Measurements from ENCODE around the gene CCL4.
"Not testable (repeated sequence)": the region's sequence is repeated elsewhere in the genome, so short reads cannot be mapped to it uniquely, and the experiment has no call there.

The CCL4 gene

GRCh38 chr17:36094746-36095145, 8.9 kb upstream of the CCL4 start:
- Mint-ChIP-seq H3K9me3 (no peaks in the 10 kb centered on the region), H3K27ac (no peak overlapping the region), H3K4me1 (ENCODE audit: low read depth) (peaks cover 63% of the 10 kb centered on the region), H3K27me3 (peaks cover 18% of the 10 kb centered on the region), H3K36me3 (ENCODE audit: low read depth) (no peaks in the 10 kb centered on the region), H3K4me3 (no peak overlapping the region)
- no peak for DNase-seq

- Mint-ChIP-seq H3K4me3 (no peak overlapping the region), H3K27me3 (peaks cover 22% of the 10 kb centered on the region), H3K36me3 (ENCODE audit: low read depth) (no peaks in the 10 kb centered on the region), H3K9me3 (no peaks in the 10 kb centered on the region), H3K4me1 (ENCODE audit: low read depth) (peaks cover 59% of the 10 kb centered on the region), H3K27ac (no peak overlapping the region)
- DNase-seq, result no peak
These were observed 7.6 kb upstream of the CCL4 start for GRCh38 chr17:36095992-36096391.

GRCh38 chr17:36099004-36099403, 4.6 kb upstream of the CCL4 start:
- Mint-ChIP-seq H3K27me3 (peaks cover 25% of the 10 kb centered on the region), H3K4me1 (ENCODE audit: low read depth) (peaks cover 49% of the 10 kb centered on the region)
- DNase-seq; H3K27ac Mint-ChIP-seq; H3K36me3 Mint-ChIP-seq (ENCODE audit: low read depth); H3K9me3 Mint-ChIP-seq; H3K4me3 Mint-ChIP-seq: not testable (repeated sequence)

- not testable (repeated sequence) for H3K36me3 Mint-ChIP-seq (ENCODE audit: low read depth); H3K9me3 Mint-ChIP-seq; DNase-seq
- peak overlapping the region; percentile 91 for H3K27ac Mint-ChIP-seq
- peak overlapping the region; percentile 80 for H3K4me3 Mint-ChIP-seq
- peaks cover 44% of the 10 kb centered on the region for H3K4me1 Mint-ChIP-seq (ENCODE audit: low read depth)
- peaks cover 36% of the 10 kb centered on the region for H3K27me3 Mint-ChIP-seq
These were observed 619 bp downstream of the CCL4 start for GRCh38 chr17:36104246-36104645.

- Mint-ChIP-seq H3K27ac (peak overlapping the region; percentile 91), H3K36me3 (ENCODE audit: low read depth) (peaks cover 6% of the 10 kb centered on the region), H3K9me3 (no peaks in the 10 kb centered on the region), H3K4me3 (peak overlapping the region; percentile 80), H3K4me1 (ENCODE audit: low read depth) (peaks cover 39% of the 10 kb centered on the region), H3K27me3 (peaks cover 38% of the 10 kb centered on the region)
- DNase-seq, result peak; percentile 40
These were observed 1.1 kb downstream of the CCL4 start for GRCh38 chr17:36104701-36105181.

- Mint-ChIP-seq H3K27me3 (peaks cover 39% of the 10 kb centered on the region), H3K36me3 (ENCODE audit: low read depth) (peaks cover 6% of the 10 kb centered on the region), H3K4me3 (peak overlapping the region; percentile 80), H3K9me3 (no peaks in the 10 kb centered on the region), H3K4me1 (ENCODE audit: low read depth) (peaks cover 33% of the 10 kb centered on the region), H3K27ac (peak overlapping the region; percentile 72)
- no peak for DNase-seq
These were observed 2.3 kb downstream of the CCL4 start for GRCh38 chr17:36105781-36106492.

GRCh38 chr17:36106493-36106835, 2.8 kb downstream of the CCL4 start:
- Mint-ChIP-seq H3K27me3 (peaks cover 44% of the 10 kb centered on the region), H3K27ac (peak overlapping the region; percentile 22), H3K4me3 (peak overlapping the region; percentile 80), H3K4me1 (ENCODE audit: low read depth) (peaks cover 33% of the 10 kb centered on the region), H3K9me3 (no peaks in the 10 kb centered on the region), H3K36me3 (ENCODE audit: low read depth) (peaks cover 6% of the 10 kb centered on the region)
- peak; percentile 45 for DNase-seq

- Mint-ChIP-seq H3K4me3 (no peak overlapping the region), H3K4me1 (ENCODE audit: low read depth) (peaks cover 31% of the 10 kb centered on the region), H3K27me3 (peaks cover 44% of the 10 kb centered on the region), H3K27ac (peak overlapping the region; percentile 56), H3K36me3 (ENCODE audit: low read depth) (peaks cover 6% of the 10 kb centered on the region), H3K9me3 (peaks cover 8% of the 10 kb centered on the region)
- DNase-seq, result no peak
These were observed 4.0 kb downstream of the CCL4 start for GRCh38 chr17:36107660-36108059.

GRCh38 chr17:36108265-36108664, 4.6 kb downstream of the CCL4 start:
- not testable (repeated sequence) for H3K9me3 Mint-ChIP-seq; DNase-seq; H3K27ac Mint-ChIP-seq; H3K4me3 Mint-ChIP-seq; H3K36me3 Mint-ChIP-seq (ENCODE audit: low read depth)
- H3K27me3 Mint-ChIP-seq, result peaks cover 42% of the 10 kb centered on the region
- peaks cover 25% of the 10 kb centered on the region for H3K4me1 Mint-ChIP-seq (ENCODE audit: low read depth)

- no peak for DNase-seq
- Mint-ChIP-seq H3K27ac (no peak overlapping the region), H3K4me1 (ENCODE audit: low read depth) (peaks cover 17% of the 10 kb centered on the region), H3K4me3 (no peak overlapping the region), H3K36me3 (ENCODE audit: low read depth) (no peaks in the 10 kb centered on the region), H3K9me3 (peaks cover 9% of the 10 kb centered on the region), H3K27me3 (peaks cover 33% of the 10 kb centered on the region)
These were observed 7.5 kb downstream of the CCL4 start for GRCh38 chr17:36111068-36111490.

GRCh38 chr17:36112572-36112971, 8.9 kb downstream of the CCL4 start:
- H3K36me3 Mint-ChIP-seq (ENCODE audit: low read depth), result no peaks in the 10 kb centered on the region
- peaks cover 26% of the 10 kb centered on the region for H3K4me1 Mint-ChIP-seq (ENCODE audit: low read depth)
- peaks cover 27% of the 10 kb centered on the region for H3K27me3 Mint-ChIP-seq
- H3K9me3 Mint-ChIP-seq, result peaks cover 9% of the 10 kb centered on the region
- no peak overlapping the region for H3K4me3 Mint-ChIP-seq
- H3K27ac Mint-ChIP-seq, result no peak overlapping the region
- no peak for DNase-seq

- H3K27ac Mint-ChIP-seq; H3K36me3 Mint-ChIP-seq (ENCODE audit: low read depth); DNase-seq; H3K9me3 Mint-ChIP-seq; H3K4me3 Mint-ChIP-seq: not testable (repeated sequence)
- Mint-ChIP-seq H3K27me3 (peaks cover 25% of the 10 kb centered on the region), H3K4me1 (ENCODE audit: low read depth) (peaks cover 26% of the 10 kb centered on the region)
These were observed 9.5 kb downstream of the CCL4 start for GRCh38 chr17:36113131-36113530.

GRCh38 chr17:36114971-36115648, 11.5 kb downstream of the CCL4 start:
- not testable (repeated sequence) for H3K36me3 Mint-ChIP-seq (ENCODE audit: low read depth); DNase-seq; H3K9me3 Mint-ChIP-seq; H3K27ac Mint-ChIP-seq; H3K4me3 Mint-ChIP-seq
- peaks cover 17% of the 10 kb centered on the region for H3K27me3 Mint-ChIP-seq
- H3K4me1 Mint-ChIP-seq (ENCODE audit: low read depth), result peaks cover 38% of the 10 kb centered on the region

GRCh38 chr17:36115649-36115977, 12.0 kb downstream of the CCL4 start:
- peaks cover 43% of the 10 kb centered on the region for H3K4me1 Mint-ChIP-seq (ENCODE audit: low read depth)
- not testable (repeated sequence) for H3K9me3 Mint-ChIP-seq; H3K36me3 Mint-ChIP-seq (ENCODE audit: low read depth); H3K4me3 Mint-ChIP-seq; H3K27ac Mint-ChIP-seq; DNase-seq
- H3K27me3 Mint-ChIP-seq, result peaks cover 16% of the 10 kb centered on the region
